HFFc6 (cell line): ENCODE measurements around the gene CYS1. TPM values are rescaled to one million over a fixed set of nuclear protein-coding genes. Genes with fewer than 3 reads are reported as not detected.
A peak's percentile ranks its signal among the peaks of the same experiment; 100 is the strongest.

Experiments used
- DNase-seq: peaks from one replicate; pipeline ENCODE4 v3.0.0-alpha.2; 2018
- H3K27ac Mint-ChIP-seq: 2 replicates; pipeline ENCODE4 v1.8.0; 2020; ENCODE audit warnings: mild to moderate bottlenecking, mixed read lengths
- H3K27me3 Mint-ChIP-seq: 2 replicates; pipeline ENCODE4 v1.8.0; 2021; ENCODE audit warnings: mild to moderate bottlenecking, moderate library complexity, mixed read lengths; ENCODE audit not compliant: insufficient read depth
- H3K36me3 Mint-ChIP-seq: 2 replicates; pipeline ENCODE4 v1.8.0; 2021; ENCODE audit warnings: low read depth, mixed read lengths
- H3K4me1 Mint-ChIP-seq: 2 replicates; pipeline ENCODE4 v1.8.0; 2020; ENCODE audit warnings: low read depth, mixed read lengths
- H3K4me3 Mint-ChIP-seq: 2 replicates; pipeline ENCODE4 v1.8.0; 2020; ENCODE audit warnings: mild to moderate bottlenecking, moderate library complexity, mixed read lengths
- H3K9me3 Mint-ChIP-seq: 2 replicates; pipeline ENCODE4 v1.8.0; 2020; ENCODE audit warnings: mild to moderate bottlenecking, mixed read lengths
- CTCF ChIP-seq: fragments of 200-600 bp; sonication (generic); IDR thresholded peaks from 2 replicates; pipeline ENCODE4 v1.5.0; 2021; ENCODE audit warnings: antibody characterized with exemption, mild to moderate bottlenecking
- total RNA-seq, 6 experiments: library from RNA; stranded (reverse); fragmentation: NEBNext Ultra II Directional; extraction: Animal tissue kit (Norgen Biotek cat#: 25700); gene quantifications; 2 replicates in 1 of 6; 3 replicates in 5 of 6; pipeline ENCODE4 v1.2.3, GENCODE V29; 2021

Gene CYS1
- total RNA-seq, 6 experiments from 2014 or later: 0.24 to 2.0 (median 1.4) TPM

GRCh38 chr2:10084223-10084865, 4.1 kb upstream of the CYS1 start:
- Mint-ChIP-seq H3K9me3 (no peaks in the 10 kb centered on the region), H3K4me1 (peaks cover 18% of the 10 kb centered on the region), H3K27me3 (peaks cover 61% of the 10 kb centered on the region), H3K4me3 (no peak overlapping the region), H3K27ac (no peak overlapping the region), H3K36me3 (no peaks in the 10 kb centered on the region; the same call in 1 of the 2 replicates)
- DNase-seq: no peak
- no peak for TF ChIP-seq CTCF

- no peak overlapping the region for H3K27ac Mint-ChIP-seq
- peaks cover 24% of the 10 kb centered on the region for H3K4me1 Mint-ChIP-seq
- no peaks in the 10 kb centered on the region; the same call in 1 of the 2 replicates for H3K36me3 Mint-ChIP-seq
- DNase-seq: no peak
- H3K27me3 Mint-ChIP-seq: peaks cover 64% of the 10 kb centered on the region
- no peaks in the 10 kb centered on the region for H3K9me3 Mint-ChIP-seq
- H3K4me3 Mint-ChIP-seq: no peak overlapping the region
- no peak for TF ChIP-seq CTCF
Observed at GRCh38 chr2:10083692-10084211, 3.5 kb upstream of the CYS1 start.

GRCh38 chr2:10083046-10083445, 2.8 kb upstream of the CYS1 start:
- Mint-ChIP-seq H3K9me3 (no peaks in the 10 kb centered on the region), H3K27ac (no peak overlapping the region), H3K4me1 (peaks cover 28% of the 10 kb centered on the region), H3K27me3 (peaks cover 69% of the 10 kb centered on the region), H3K4me3 (no peak overlapping the region), H3K36me3 (no peaks in the 10 kb centered on the region; the same call in 1 of the 2 replicates)
- DNase-seq: no peak
- no peak for TF ChIP-seq CTCF

- no peak for DNase-seq
- H3K9me3 Mint-ChIP-seq: no peaks in the 10 kb centered on the region
- H3K27ac Mint-ChIP-seq: no peak overlapping the region
- H3K36me3 Mint-ChIP-seq: no peaks in the 10 kb centered on the region; the same call in 1 of the 2 replicates
- H3K4me3 Mint-ChIP-seq: peak overlapping the region; percentile 46; the same call in 1 of the 2 replicates
- peaks cover 55% of the 10 kb centered on the region for H3K27me3 Mint-ChIP-seq
- TF ChIP-seq CTCF: no peak
- peaks cover 28% of the 10 kb centered on the region for H3K4me1 Mint-ChIP-seq
Observed at GRCh38 chr2:10080536-10081304, 509 bp upstream of the CYS1 start.

GRCh38 chr2:10079266-10079869, 843 bp downstream of the CYS1 start:
- TF ChIP-seq CTCF: no peak
- Mint-ChIP-seq H3K36me3 (no peaks in the 10 kb centered on the region; the same call in 1 of the 2 replicates), H3K27ac (peak overlapping the region; percentile 79), H3K9me3 (no peaks in the 10 kb centered on the region), H3K4me3 (peak overlapping the region; percentile 84), H3K27me3 (peaks cover 52% of the 10 kb centered on the region), H3K4me1 (peaks cover 25% of the 10 kb centered on the region)
- DNase-seq: peak; percentile 55
